Diencephalon (tissue), 1 donor: ENCODE results near the gene GPRC5C. TPM values are rescaled to one million over a fixed set of nuclear protein-coding genes. Genes with fewer than 3 reads are reported as not detected.

Source experiments
- small RNA-seq: library from RNA; depleted of rRNA; stranded (forward); fragments of <200 nt; gene quantifications from one replicate; pipeline ENCODE3, GENCODE V24; 2014
- total RNA-seq: library from RNA; depleted of rRNA; stranded (reverse); fragments of >200 nt; gene quantifications from one replicate; pipeline ENCODE4 v1.2.3, GENCODE V29; 2014

The GPRC5C gene
- total RNA-seq: 9.9 TPM

GRCh38 chr17:74431568-74432423 is at the start of gene GPRC5C:
TSS of gene GPRC5C (plus strand) at chr17:74432088. CDS start at chr17:74439777, 7,689 bp downstream.

GRCh38 chr17:74466111-74466827 is 34.4 kb downstream of the GPRC5C start, which contains the start of gene CD300A:
TSS of gene CD300A (plus strand) at chr17:74466634. CDS start at chr17:74466704, 70 bp downstream.

Small RNA genes lying within 50 kb of the gene (small RNA-seq; reads per million reads assigned to genes)
- not detected for gene RNA5SP448

Other genes starting within 250 kb of the GPRC5C start
- gene RPL38, start 228.4 kb upstream of the GPRC5C start, total RNA-seq: 1,874 TPM
- gene TTYH2, start 218.5 kb upstream of the GPRC5C start, total RNA-seq: 13.8 TPM
- 0.92 TPM for gene DNAI2, start 157.9 kb upstream of the GPRC5C start, total RNA-seq
- 2.3 TPM for gene KIF19, start 105.9 kb upstream of the GPRC5C start, total RNA-seq
- gene BTBD17, start 70.2 kb upstream of the GPRC5C start, total RNA-seq: 20.8 TPM
- gene GPR142, start 64.6 kb upstream of the GPRC5C start, total RNA-seq: not detected
- gene CD300A, start 34.5 kb downstream of the GPRC5C start, total RNA-seq: 6.2 TPM
- gene CD300LB, start 99.4 kb downstream of the GPRC5C start, total RNA-seq: not detected
- gene CD300C, start 114.0 kb downstream of the GPRC5C start, total RNA-seq: 0.46 TPM
- gene CD300H, start 135.4 kb downstream of the GPRC5C start, total RNA-seq: not detected
- not detected for gene CD300LD, start 160.2 kb downstream of the GPRC5C start, total RNA-seq
- gene CD300E, start 191.7 kb downstream of the GPRC5C start, total RNA-seq: not detected